HuH-7.5 (cell line): ENCODE measurements around the gene CD69.

Experiments used
- DNase-seq: peaks from one replicate; pipeline ENCODE4 v3.0.0; 2011; ENCODE audit warnings: low spot score

CD69 gene

GRCh38 chr12:9781360-9781759 is 20.7 kb upstream of the CD69 start:
- no peak for DNase-seq

- DNase-seq, result no peak
These were observed 18.5 kb upstream of the CD69 start for GRCh38 chr12:9779209-9779608.

- no peak for DNase-seq
These were observed 16.1 kb upstream of the CD69 start for GRCh38 chr12:9776781-9777180.

DNA sequence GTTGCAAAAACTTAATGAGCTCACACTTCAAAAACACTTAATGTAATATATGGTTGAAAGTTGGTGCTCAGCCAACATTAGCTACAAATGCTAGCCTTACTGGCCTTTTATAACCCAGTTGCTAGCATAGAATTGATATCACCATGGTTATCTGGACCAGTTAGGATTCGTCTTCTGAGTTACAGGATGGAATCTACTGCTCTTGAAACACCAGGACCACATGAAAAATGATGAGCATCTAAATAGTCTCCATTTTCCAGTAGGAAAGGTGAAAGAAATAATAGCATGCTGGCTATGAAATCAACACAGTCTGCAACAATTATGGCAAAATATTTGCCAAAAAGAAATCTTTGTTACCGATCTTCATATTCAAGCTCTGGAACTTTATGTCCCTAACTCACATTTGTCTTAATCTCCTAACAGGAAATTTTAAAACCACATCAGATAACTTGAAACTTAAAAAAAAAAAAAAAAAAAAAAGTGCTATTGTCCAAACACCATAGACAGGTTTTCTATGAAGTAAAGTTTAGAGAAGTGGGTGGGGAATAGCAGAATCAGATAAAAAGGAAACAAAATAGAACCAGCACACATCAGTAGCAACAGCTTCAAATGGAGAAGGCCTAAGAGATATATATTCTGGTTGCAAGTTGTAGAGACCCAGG is 12.6 kb upstream of the CD69 start:
- DNase-seq, result no peak

GRCh38 chr12:9763025-9763424 is 2.3 kb upstream of the CD69 start:
- DNase-seq, result no peak

- no peak for DNase-seq
These were observed 1.7 kb upstream of the CD69 start for GRCh38 chr12:9762369-9762768.

DNA sequence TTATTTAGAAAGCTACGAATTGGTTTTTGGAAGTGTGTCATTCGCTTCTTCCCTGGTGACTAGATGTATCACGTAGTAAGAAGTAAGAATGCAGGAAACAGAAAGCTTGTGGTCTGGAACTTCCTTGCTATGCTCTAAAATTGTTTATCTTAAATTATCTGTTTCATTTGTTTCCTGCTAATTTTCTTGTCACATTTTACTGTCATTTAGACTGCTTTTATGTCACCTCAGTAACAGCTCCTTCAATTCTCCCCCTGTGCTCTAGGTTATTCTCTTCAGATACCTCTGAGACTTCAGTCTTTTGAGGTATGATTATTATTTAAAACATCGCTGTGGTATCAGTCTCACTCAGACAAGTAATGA is 699 bp upstream of the CD69 start:
- no peak for DNase-seq

GRCh38 chr12:9760120-9760519 is 581 bp downstream of the CD69 start:
- no peak for DNase-seq

DNA sequence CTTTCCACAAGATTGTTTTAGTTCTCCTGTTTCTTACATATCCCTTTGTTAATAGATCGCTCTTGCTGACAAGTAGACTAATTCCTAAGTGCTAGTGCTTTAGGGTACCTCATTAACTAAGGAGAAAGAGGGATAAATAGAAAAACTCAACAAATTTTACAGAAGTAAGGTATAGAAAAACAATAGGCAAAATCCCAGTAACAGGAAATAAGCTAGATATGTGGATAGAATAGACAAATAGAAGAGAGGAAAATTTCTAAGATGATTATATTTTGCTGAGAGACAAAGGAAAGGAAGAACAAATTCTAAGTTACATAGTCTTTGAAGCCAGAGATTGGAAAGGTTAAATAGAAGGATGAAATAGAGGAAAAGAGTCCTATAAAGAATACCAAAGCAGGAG is 1.0 kb downstream of the CD69 start:
- no peak for DNase-seq

- no peak for DNase-seq
These were observed 2.6 kb downstream of the CD69 start for GRCh38 chr12:9758119-9758518.

- no peak for DNase-seq
These were observed 3.2 kb downstream of the CD69 start for GRCh38 chr12:9757433-9758025.

DNA sequence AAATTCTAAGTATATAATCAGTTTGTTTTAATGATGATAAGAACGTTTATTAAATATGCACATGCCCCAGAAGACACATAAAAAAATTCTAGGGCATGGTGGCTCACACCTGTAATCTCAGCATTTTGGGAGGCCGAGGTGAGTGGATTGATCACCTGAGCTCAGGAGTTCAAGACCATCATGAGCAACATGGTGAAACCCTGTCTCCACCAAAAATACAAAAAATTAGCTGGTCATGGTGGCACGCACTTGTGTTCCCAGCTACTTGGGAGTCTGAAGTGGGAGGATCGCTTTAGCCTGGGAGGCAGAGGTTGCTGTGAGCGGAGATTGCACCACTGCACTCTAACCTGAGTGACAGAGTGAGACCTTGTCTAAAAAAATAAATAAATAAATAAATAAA is 4.0 kb downstream of the CD69 start:
- no peak for DNase-seq

GRCh38 chr12:9756170-9756569 is 4.5 kb downstream of the CD69 start:
- no peak for DNase-seq

DNA sequence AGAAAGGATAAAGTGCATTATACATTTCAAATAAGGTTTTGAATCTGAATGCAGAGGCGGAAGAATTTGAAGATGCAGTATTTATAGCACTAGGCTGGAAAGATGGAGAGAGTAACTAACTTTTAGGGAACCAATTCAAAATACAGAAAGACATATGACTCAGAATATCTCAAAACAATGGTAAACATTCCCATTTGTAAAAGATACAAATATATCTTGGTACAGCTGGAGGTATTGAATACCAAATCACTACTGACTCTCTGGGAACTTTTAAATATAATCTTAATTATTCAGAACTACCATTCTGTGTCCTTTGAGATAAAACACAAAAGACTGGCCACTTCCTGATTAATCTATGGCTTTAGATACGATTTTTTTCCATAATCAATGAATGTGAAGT is 5.1 kb downstream of the CD69 start:
- no peak for DNase-seq

DNA sequence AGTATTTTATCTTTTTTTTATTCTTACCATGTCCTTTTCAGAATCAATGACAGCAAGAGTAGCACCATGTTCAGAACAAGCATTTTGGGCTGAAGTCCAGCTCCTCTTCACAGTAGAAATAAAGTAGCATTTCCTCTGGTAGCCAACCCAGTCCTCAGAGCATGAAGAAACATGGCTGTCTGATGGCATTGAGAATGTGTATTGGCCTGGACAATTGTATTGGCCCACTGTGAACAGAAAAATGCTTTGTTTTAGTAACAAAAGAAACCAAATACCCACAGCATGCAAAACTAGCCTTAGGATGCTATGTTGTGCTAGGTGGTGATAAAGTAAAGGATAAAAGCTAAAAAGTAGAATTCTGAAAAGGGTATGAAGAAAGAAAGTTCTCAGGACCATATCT is 5.7 kb downstream of the CD69 start:
- DNase-seq, result no peak

GRCh38 chr12:9754099-9754927 is 6.4 kb downstream of the CD69 start:
- DNase-seq, result no peak

- DNase-seq, result no peak
These were observed 7.2 kb downstream of the CD69 start for GRCh38 chr12:9753498-9753897.

DNA sequence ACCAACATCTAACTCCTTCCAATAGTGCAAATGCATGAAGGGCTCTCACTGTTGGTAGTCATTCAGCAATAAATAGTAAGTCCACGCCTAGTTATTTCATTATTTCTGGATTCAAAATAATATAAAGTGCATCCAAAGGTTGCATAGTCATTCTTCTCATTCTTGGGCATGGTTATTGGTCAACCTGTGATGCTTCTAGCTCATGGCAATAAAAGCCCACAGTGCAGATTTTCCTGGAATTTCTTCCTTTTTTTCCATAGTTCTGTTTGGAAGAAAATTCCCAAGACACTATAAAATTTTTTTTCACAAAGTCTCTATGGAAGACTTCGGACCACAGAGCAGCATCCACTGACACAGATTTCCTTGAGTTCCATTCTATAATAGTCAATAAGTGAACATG is 7.6 kb downstream of the CD69 start:
- no peak for DNase-seq

DNA sequence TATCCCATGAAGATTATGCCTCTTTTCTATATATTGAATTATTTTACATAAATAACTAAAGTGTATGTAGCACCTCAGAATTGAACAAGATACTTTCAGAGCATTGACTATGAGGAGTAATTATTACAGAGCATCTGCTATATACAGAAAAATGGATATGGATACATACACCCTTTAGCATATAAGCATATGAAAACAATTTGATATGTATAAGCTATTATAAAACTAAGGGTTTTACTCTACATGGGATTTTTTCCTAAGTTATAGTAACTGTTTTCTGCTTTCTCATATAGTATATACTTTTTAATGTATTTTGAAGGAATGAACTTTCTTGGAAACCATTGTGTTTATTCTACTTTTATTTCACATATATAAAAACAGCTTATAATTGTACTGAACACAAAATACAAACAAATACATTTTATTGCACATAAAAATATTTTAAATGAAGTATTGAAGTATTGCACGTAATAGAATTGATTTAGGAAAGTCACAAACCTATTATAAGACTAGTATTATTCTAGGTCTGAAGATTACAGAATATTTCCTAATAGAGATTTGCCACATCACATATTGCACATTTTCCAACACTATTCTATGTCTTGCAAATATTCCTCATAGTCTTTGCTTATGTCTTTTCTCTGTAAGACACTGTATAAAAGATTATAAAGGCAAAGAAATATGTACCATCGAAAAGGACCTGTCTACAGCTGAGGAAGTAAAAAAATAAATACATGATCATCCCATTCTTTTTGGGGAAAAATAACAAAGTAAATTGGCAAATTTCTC is 8.4 kb downstream of the CD69 start:
- no peak for DNase-seq

GRCh38 chr12:9751204-9752144 is 9.2 kb downstream of the CD69 start:
- no peak for DNase-seq
